ENCODE measurements around the gene CCDC30.

DNA sequence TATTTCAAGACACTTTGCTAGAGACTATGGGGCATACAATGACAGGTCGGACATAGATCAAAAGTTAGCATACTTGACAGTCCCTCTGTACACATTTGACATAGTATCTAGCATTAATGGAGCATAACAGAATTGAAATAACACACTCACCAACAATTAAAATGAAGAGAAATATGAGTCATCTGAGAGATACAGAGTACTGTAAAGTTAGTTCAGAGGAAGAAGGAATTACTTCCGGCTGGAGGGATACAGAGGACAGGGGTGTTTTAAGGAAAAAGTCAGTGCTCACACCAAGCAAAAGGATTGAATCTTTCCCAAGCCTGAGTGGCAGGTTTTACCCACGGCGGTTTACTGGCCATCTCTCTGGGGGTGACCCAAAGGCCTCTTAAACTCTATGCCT, 9.7 kb upstream of the CCDC30 start:
- TF ChIP-seq POLR2A (IDR thresholded peaks at IDR 0.05) (no peak), CTCF (IDR thresholded peaks at IDR 0.05) (no peak)
